Measurements from ENCODE around the gene FLNB. TPM values are rescaled to one million over a fixed set of nuclear protein-coding genes. Genes with fewer than 3 reads are reported as not detected.

Gene FLNB
- total and polyA plus RNA-seq, 9 of the 15 experiments (the other 6 are each of a cell fraction or from before 2014, with no cell fraction given) = 9.4 to 48.1 (median 25.6) TPM

DNA sequence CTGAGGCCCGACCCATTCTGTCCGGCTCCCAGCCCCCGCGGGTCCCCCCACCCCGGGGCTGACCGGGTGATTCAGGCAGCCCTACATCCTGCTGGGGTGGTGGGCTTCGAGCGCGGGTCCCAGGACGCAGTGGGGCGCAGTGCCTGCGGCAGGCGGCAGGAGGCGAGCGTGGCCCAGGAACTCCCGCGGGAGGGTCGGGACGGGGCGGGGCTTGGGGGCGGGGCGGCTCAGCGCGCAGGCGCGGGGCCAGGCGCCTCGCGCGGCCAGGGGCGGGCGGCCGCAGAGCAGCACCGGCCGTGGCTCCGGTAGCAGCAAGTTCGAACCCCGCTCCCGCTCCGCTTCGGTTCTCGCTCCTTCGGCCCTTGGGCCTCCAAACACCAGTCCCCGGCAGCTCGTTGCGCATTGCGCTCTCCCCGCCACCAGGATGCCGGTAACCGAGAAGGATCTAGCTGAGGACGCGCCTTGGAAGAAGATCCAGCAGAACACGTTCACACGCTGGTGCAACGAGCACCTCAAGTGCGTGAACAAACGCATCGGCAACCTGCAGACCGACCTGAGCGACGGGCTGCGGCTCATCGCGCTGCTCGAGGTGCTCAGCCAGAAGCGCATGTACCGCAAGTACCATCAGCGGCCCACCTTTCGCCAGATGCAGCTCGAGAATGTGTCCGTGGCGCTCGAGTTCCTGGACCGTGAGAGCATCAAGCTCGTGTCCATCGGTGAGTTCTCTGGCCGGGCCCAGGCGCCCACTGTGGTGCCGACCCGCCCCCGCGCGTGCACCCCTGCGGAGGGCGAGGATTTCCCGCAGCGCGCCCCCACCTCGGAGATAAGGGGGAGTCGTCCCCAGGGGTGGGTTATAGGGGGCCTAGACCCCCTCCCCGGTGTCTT is at the start of gene FLNB (continued):
- TF ChIP-seq SREBF1 (IDR thresholded peaks at IDR 0.05; ENCODE audit: borderline replicate concordance, low read depth, low read length) = no peak
- peak in 1 of 2 experiments; percentile 30; a peak in 1 of 4 replicates for TF ChIP-seq MAZ (CRISPR knock-in tag; conservative IDR thresholded peaks at IDR 0.05 in 1 of 2, IDR thresholded peaks at IDR 0.05 in 1 of 2)
- no peak for TF ChIP-seq ZNF274 (IDR thresholded peaks at IDR 0.05; ENCODE audit: borderline replicate concordance, low read depth, low read length)
- no peak for TF ChIP-seq ZNF583 (CRISPR knock-in tag; IDR thresholded peaks at IDR 0.05)
- TF ChIP-seq BCOR (IDR thresholded peaks at IDR 0.05) = peak; percentile 46; the same call in 1 of the 2 replicates
- TF ChIP-seq KHSRP (IDR thresholded peaks at IDR 0.05) = no peak
- peak; percentile 31; the same call in 1 of the 2 replicates for TF ChIP-seq EP400 (IDR thresholded peaks at IDR 0.05)
- TF ChIP-seq, protein P1, sequence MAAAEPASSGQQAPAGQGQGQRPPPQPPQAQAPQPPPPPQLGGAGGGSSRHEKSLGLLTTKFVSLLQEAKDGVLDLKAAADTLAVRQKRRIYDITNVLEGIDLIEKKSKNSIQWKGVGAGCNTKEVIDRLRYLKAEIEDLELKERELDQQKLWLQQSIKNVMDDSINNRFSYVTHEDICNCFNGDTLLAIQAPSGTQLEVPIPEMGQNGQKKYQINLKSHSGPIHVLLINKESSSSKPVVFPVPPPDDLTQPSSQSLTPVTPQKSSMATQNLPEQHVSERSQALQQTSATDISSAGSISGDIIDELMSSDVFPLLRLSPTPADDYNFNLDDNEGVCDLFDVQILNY (CRISPR knock-in tag; IDR thresholded peaks at IDR 0.05) = peak; percentile 64; the same call in 1 of the 2 replicates
- no peak for TF ChIP-seq MCM7 (IDR thresholded peaks at IDR 0.05)
- TF ChIP-seq SUPT5H (IDR thresholded peaks at IDR 0.05) = peak; percentile 63
- peak; percentile 56; the same call in 1 of the 2 replicates for TF ChIP-seq CTBP1 (IDR thresholded peaks at IDR 0.05; ENCODE audit: borderline replicate concordance)
- peak; percentile 83 for TF ChIP-seq RBFOX2 (IDR thresholded peaks at IDR 0.05; ENCODE audit: low read depth, low read length)
- TF ChIP-seq RAD21 (CRISPR knock-in tag; conservative IDR thresholded peaks at IDR 0.05 in 1 of 2, IDR thresholded peaks at IDR 0.05 in 1 of 2) = peak; percentile 60 to 67
- TF ChIP-seq TAF1 (IDR thresholded peaks at IDR 0.05; ENCODE audit: control insufficient read depth, extremely low read depth, insufficient read depth, low read length, severe bottlenecking) = peak; percentile 54
- TF ChIP-seq ARID4B (CRISPR knock-in tag; IDR thresholded peaks at IDR 0.05) = peak; percentile 90
- peak; percentile 34 to 55 for TF ChIP-seq E2F6 (IDR thresholded peaks at IDR 0.05; ENCODE audit: borderline replicate concordance in 1 of 2, extremely low read depth in 1 of 2, insufficient read depth in 1 of 2, insufficient read length in 1 of 2, low read depth in 1 of 2, low read length in 1 of 2, poor library complexity in 1 of 2, severe bottlenecking in 1 of 2)
- 0 out of 2 replicates have a peak, but pooled peaks have one; percentile 55 for TF ChIP-seq ZKSCAN8 (CRISPR knock-in tag; IDR thresholded peaks at IDR 0.05)
- TF ChIP-seq NRF1 (conservative IDR thresholded peaks at IDR 0.05 in 1 of 2, IDR thresholded peaks at IDR 0.05 in 1 of 2) = peak; percentile 73 to 78; a peak in 3 of 4 replicates
- TF ChIP-seq, protein P2, sequence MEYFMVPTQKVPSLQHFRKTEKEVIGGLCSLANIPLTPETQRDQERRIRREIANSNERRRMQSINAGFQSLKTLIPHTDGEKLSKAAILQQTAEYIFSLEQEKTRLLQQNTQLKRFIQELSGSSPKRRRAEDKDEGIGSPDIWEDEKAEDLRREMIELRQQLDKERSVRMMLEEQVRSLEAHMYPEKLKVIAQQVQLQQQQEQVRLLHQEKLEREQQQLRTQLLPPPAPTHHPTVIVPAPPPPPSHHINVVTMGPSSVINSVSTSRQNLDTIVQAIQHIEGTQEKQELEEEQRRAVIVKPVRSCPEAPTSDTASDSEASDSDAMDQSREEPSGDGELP (CRISPR knock-in tag; IDR thresholded peaks at IDR 0.05; ENCODE audit: borderline replicate concordance) = peak; percentile 32; the same call in 1 of the 2 replicates

Data from K562 (cell line).